ENCODE results near the gene NOLC1.

The NOLC1 gene

GRCh38 chr10:102113261-102113955, 38.8 kb upstream of the NOLC1 start:
- TF ChIP-seq CTCF (IDR thresholded peaks at IDR 0.05; ENCODE audit: control insufficient read depth, insufficient read depth, low read depth, low read length, missing control alignments) = no peak
- DNase-seq (ENCODE audit: low read depth) = no peak
- peak overlapping the region; percentile 80 for H3K4me3 ChIP-seq (ENCODE audit: control insufficient read depth, low read depth, low read length)

GRCh38 chr10:102113956-102114857, 38.0 kb upstream of the NOLC1 start:
- DNase-seq (ENCODE audit: low read depth) = no peak
- peak overlapping the region; percentile 80 for H3K4me3 ChIP-seq (ENCODE audit: control insufficient read depth, low read depth, low read length)
- TF ChIP-seq CTCF (IDR thresholded peaks at IDR 0.05; ENCODE audit: control insufficient read depth, insufficient read depth, low read depth, low read length, missing control alignments) = no peak

GRCh38 chr10:102114861-102115618, 37.1 kb upstream of the NOLC1 start:
- no peak for TF ChIP-seq CTCF (IDR thresholded peaks at IDR 0.05; ENCODE audit: control insufficient read depth, insufficient read depth, low read depth, low read length, missing control alignments)
- peak overlapping the region; percentile 80 for H3K4me3 ChIP-seq (ENCODE audit: control insufficient read depth, low read depth, low read length)
- DNase-seq (ENCODE audit: low read depth) = no peak

- H3K4me3 ChIP-seq (ENCODE audit: control insufficient read depth, low read depth, low read length) = no peak overlapping the region
- no peak for TF ChIP-seq CTCF (IDR thresholded peaks at IDR 0.05; ENCODE audit: control insufficient read depth, insufficient read depth, low read depth, low read length, missing control alignments)
- DNase-seq (ENCODE audit: low read depth) = no peak
Measured at GRCh38 chr10:102115775-102116174, 36.4 kb upstream of the NOLC1 start.

GRCh38 chr10:102116656-102117055, 35.5 kb upstream of the NOLC1 start:
- DNase-seq (ENCODE audit: low read depth) = no peak
- H3K4me3 ChIP-seq (ENCODE audit: control insufficient read depth, low read depth, low read length) = peak overlapping the region; percentile 21; the same call in 1 of the 2 replicates
- no peak for TF ChIP-seq CTCF (IDR thresholded peaks at IDR 0.05; ENCODE audit: control insufficient read depth, insufficient read depth, low read depth, low read length, missing control alignments)

GRCh38 chr10:102117391-102118159, 34.6 kb upstream of the NOLC1 start:
- TF ChIP-seq CTCF (IDR thresholded peaks at IDR 0.05; ENCODE audit: control insufficient read depth, insufficient read depth, low read depth, low read length, missing control alignments) = peak; percentile 26
- no peak for DNase-seq (ENCODE audit: low read depth)
- peak overlapping the region; percentile 19 for H3K4me3 ChIP-seq (ENCODE audit: control insufficient read depth, low read depth, low read length)

Data from AG09309 (cell line).